IPS-18a (cell line): ENCODE data around the gene OR10H5.
"Not testable (repeated sequence)": the region's sequence is repeated elsewhere in the genome, so short reads cannot be mapped to it uniquely, and the experiment has no call there.

ENCODE experiments used
- H3K27ac ChIP-seq: one replicate; pipeline ENCODE4 v1.5.1; 2013; ENCODE audit warnings: low read length
- H3K27me3 ChIP-seq: one replicate; pipeline ENCODE4 v1.6.1; 2013; ENCODE audit warnings: mild to moderate bottlenecking, low read length; ENCODE audit not compliant: control insufficient read depth, insufficient read depth
- H3K36me3 ChIP-seq: one replicate; pipeline ENCODE4 v1.6.1; 2013; ENCODE audit warnings: low read depth, low read length; ENCODE audit not compliant: control insufficient read depth
- H3K4me1 ChIP-seq: one replicate; pipeline ENCODE4 v1.6.1; 2013; ENCODE audit warnings: low read depth, low read length; ENCODE audit not compliant: control insufficient read depth
- H3K4me3 ChIP-seq: one replicate; pipeline ENCODE4 v1.5.1; 2013; ENCODE audit warnings: low read length
- H3K9ac ChIP-seq: one replicate; pipeline ENCODE4 v1.6.1; 2013; ENCODE audit warnings: mild to moderate bottlenecking, low read length, moderate library complexity
- H3K9me3 ChIP-seq: one replicate; pipeline ENCODE4 v1.6.1; 2013; ENCODE audit warnings: low read depth, low read length; ENCODE audit not compliant: control insufficient read depth

The OR10H5 gene

DNA sequence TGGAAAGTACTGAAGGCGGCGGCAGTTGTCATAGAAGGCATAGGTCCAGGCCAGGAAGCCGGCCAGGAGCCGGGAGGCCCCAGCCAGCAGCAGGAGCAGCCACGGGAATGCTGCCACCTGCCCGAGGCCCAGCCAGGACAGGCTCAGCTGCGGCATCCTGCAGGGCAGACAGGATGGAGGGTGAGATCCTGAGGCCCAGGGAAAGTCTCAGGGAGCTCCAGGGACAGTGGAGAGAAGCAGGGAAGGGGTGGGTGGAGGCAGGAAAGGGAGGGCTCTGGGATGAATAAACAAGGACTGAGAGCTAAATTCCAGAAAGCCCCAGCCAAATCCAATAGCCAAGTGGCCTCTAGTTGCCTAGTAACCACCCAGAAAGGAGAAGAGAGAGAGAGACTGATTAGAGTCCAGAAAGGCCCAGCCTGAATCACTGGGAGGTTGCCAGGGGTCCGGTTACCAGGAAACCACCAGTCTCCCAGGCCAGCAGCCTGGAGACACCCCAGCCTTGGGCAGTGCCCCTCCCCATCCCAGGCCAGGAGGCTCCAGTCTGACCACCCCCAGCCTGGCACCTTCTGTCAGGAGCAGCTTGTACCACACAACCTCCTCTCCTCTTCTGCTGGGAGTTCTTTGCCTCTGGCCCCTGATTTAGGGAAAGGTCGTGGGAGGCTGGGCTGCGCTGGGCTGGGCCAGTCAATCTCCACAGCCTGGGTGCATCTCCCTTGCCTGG, 7.5 kb upstream of the OR10H5 start:
- Histone ChIP-seq H3K4me1 (no peaks in the 10 kb centered on the region), H3K9ac (no peak overlapping the region), H3K4me3 (no peak overlapping the region), H3K36me3 (no peaks in the 10 kb centered on the region), H3K27me3 (no peaks in the 10 kb centered on the region), H3K9me3 (peaks cover 49% of the 10 kb centered on the region), H3K27ac (no peak overlapping the region)

DNA sequence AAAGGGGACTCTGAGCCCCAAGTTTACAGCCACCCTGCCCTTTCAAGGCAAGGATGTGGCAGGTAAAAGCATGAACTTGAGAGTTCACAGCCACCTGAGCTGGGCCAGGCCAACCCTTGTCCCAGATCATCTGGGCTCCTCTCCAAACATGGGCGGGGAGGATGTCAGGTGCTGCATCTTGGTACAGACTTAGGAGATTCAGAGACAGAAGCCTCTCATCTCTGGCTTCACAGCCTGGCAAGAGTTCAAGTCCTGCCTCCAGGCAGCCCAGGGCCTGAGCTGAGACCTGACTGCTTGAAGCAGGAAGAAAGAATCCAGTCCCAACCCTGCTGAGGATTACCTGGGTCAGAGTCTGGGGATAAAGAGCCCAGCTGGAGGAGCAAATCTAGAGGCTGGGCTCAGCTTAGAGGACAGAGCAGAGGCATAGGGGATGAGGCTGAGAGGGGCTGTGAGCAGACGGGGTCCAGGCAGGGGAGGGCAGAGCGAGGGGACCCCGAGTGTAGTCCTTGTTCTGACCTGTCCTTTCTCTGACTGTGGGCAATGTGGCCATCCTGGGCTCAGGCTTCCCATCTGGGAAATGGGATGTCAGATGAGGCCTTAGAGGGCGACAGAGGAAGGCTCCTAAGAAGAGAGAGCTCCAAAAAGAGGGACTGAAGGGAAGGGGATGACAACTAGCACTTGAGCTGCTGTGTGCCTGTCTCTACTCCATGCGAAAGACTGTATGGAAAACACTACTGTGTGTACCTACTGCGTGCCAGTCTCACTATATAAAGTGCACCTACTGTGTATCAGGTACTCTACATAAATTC, 6.6 kb upstream of the OR10H5 start:
- peaks cover 40% of the 10 kb centered on the region for H3K9me3 ChIP-seq
- no peaks in the 10 kb centered on the region for H3K36me3 ChIP-seq
- H3K27me3 ChIP-seq: no peaks in the 10 kb centered on the region
- no peaks in the 10 kb centered on the region for H3K4me1 ChIP-seq
- no peak overlapping the region for H3K27ac ChIP-seq
- H3K9ac ChIP-seq: no peak overlapping the region
- H3K4me3 ChIP-seq: no peak overlapping the region

DNA sequence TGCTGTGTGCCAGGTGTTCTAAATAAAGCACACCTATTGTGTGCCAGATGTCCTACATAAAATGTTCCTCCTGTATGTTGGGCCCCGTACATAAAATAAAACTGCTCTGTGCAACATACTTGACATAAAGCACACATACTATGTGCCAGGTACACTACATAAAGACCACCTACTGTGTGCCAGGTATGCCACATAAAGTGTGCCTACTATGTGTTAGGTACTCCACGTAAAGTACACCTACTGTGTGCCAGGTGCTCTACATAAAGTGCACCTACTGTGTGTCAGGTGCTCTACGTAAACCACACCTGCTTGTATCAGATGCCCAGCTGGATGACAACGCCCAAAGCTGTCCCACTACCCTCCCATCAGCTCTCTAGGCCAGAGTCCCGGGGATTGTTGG, 5.8 kb upstream of the OR10H5 start:
- Histone ChIP-seq H3K9ac (no peak overlapping the region), H3K36me3 (no peaks in the 10 kb centered on the region), H3K4me1 (no peaks in the 10 kb centered on the region), H3K27ac (no peak overlapping the region), H3K9me3 (peaks cover 34% of the 10 kb centered on the region), H3K27me3 (no peaks in the 10 kb centered on the region), H3K4me3 (no peak overlapping the region)

DNA sequence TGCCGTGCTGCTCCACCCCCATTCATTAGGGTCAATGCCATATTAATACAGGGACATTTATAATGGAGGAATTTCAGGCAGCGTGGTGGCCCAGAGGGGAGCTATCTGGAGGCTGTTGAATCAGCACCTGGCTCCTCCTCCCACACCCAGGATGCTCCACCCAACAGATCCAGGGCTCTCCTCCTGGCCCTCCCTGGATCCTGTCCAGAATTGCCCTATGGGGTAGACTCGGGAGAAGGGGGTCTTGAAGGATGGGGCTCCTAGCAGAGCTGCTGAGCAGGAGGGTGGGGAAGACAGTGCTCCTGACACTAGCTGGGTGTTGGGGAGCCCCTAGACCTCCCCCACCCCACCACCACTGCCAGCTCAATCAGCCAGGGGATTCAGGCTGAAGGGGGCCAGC, 5.2 kb upstream of the OR10H5 start:
- Histone ChIP-seq H3K9ac (no peak overlapping the region), H3K9me3 (peaks cover 34% of the 10 kb centered on the region), H3K4me1 (no peaks in the 10 kb centered on the region), H3K4me3 (no peak overlapping the region), H3K27ac (no peak overlapping the region), H3K27me3 (no peaks in the 10 kb centered on the region), H3K36me3 (no peaks in the 10 kb centered on the region)

DNA sequence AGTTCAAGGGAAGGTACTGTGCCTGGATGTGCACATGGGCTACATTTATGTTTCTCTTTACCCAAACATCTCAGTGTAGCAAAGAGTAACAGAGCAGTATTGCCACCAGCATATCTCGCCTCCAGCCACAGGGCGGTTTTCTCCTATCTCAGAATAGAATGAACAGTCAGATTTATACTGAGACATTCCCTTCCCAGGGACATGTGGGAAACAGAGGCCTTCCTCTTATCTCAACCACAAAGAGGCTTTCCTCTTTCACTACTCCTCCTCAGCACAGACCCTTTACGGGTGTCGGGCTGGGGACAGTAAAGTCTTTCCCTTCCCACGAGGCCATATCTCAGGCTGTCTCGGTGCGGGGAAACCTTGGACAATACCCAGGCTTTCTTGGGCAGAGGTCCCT, 4.6 kb upstream of the OR10H5 start:
- not testable (repeated sequence) for H3K27me3 ChIP-seq, H3K36me3 ChIP-seq, H3K27ac ChIP-seq, H3K4me1 ChIP-seq, H3K9ac ChIP-seq, H3K4me3 ChIP-seq
- H3K9me3 ChIP-seq: peaks cover 34% of the 10 kb centered on the region

DNA sequence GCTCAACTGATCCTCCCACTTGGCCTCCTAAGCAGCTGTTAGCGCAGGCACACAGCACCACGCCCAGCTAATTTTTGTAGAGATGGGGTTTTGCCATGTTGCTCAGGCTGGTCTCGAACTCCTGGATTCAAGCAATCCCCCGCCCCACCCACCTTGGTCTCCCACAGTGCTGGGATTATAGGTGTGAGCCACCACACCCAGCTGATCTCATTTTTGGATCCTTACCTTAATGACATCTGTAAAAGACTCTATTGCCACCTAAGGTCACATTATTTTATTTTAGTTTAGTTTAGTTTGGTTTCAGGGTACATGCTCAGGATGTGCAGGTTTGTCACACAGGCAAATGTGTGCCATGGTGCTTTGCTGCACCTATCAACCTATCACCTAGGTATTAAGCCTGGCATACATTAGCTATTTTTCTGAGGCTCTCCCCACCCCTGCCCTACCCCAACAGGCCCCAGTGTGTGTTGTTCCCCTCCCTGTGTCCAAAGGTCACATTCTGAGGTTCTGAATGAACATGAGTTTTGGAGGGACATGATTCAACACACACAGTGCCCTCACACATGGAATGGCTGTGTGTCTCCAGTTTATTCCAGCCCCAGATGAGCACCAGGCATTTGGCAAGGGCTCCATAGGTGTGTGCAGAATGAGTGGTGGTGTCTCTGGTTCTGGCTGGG, 1.3 kb downstream of the OR10H5 start:
- Histone ChIP-seq H3K4me3 (no peak overlapping the region), H3K9me3 (peaks cover 50% of the 10 kb centered on the region), H3K4me1 (no peaks in the 10 kb centered on the region), H3K27me3 (no peaks in the 10 kb centered on the region), H3K27ac (no peak overlapping the region), H3K9ac (no peak overlapping the region), H3K36me3 (no peaks in the 10 kb centered on the region)

DNA sequence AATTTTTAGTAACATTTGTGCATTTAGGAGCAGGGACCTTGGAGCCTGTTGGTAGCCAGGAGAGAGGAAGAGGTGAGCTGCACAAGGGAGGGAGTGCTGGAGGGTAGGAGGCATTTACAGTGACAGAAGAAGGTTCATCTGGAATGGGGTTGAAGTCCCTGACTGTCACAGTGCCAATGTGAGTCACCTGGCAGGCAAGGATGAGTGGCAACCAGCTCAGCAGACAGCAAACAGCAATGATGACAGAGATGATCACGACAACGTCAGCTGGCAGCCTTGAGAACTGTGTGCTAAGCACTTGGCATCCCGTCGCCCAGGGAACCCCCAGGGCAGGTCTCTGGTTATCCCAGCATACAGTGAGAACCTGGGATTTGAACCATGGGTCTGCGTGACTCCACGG, 2.6 kb downstream of the OR10H5 start:
- Histone ChIP-seq H3K36me3 (no peaks in the 10 kb centered on the region), H3K9me3 (peaks cover 49% of the 10 kb centered on the region), H3K9ac (no peak overlapping the region), H3K27me3 (no peaks in the 10 kb centered on the region), H3K4me3 (no peak overlapping the region), H3K4me1 (no peaks in the 10 kb centered on the region), H3K27ac (no peak overlapping the region)

DNA sequence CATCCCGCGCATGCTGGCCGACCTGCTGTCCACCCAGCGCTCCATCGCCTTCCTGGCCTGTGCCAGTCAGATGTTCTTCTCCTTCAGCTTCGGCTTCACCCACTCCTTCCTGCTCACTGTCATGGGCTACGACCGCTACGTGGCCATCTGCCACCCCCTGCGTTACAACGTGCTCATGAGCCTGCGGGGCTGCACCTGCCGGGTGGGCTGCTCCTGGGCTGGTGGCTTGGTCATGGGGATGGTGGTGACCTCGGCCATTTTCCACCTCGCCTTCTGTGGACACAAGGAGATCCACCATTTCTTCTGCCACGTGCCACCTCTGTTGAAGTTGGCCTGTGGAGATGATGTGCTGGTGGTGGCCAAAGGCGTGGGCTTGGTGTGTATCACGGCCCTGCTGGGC, 6.8 kb downstream of the OR10H5 start:
- not testable (repeated sequence) for H3K4me1 ChIP-seq, H3K27ac ChIP-seq, H3K27me3 ChIP-seq, H3K9ac ChIP-seq, H3K4me3 ChIP-seq, H3K36me3 ChIP-seq
- H3K9me3 ChIP-seq: peaks cover 63% of the 10 kb centered on the region

DNA sequence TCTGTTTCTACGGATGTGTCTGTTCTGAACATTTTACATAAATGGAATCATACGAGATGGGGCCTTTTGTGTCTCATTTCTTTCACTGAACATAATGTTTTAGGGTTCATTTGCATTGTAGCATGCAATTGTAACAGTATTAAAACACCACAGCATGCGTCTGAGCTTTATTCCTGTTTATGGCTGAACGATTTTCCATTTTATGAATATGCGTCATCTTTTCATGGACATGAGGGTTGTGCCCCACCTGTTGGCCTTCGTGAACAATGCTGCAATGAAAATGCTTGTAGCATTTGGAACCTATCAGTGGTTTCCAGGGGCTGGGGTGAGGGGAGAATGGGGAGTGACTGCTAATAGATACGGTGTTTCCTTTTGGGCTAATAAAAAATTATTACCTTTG, 22.9 kb downstream of the OR10H5 start:
- H3K27ac ChIP-seq: no peak overlapping the region
- H3K9ac ChIP-seq: no peak overlapping the region
- no peaks in the 10 kb centered on the region for H3K27me3 ChIP-seq
- H3K4me3 ChIP-seq: no peak overlapping the region
- no peaks in the 10 kb centered on the region for H3K4me1 ChIP-seq
- H3K9me3 ChIP-seq: peaks cover 40% of the 10 kb centered on the region
- H3K36me3 ChIP-seq: no peaks in the 10 kb centered on the region

DNA sequence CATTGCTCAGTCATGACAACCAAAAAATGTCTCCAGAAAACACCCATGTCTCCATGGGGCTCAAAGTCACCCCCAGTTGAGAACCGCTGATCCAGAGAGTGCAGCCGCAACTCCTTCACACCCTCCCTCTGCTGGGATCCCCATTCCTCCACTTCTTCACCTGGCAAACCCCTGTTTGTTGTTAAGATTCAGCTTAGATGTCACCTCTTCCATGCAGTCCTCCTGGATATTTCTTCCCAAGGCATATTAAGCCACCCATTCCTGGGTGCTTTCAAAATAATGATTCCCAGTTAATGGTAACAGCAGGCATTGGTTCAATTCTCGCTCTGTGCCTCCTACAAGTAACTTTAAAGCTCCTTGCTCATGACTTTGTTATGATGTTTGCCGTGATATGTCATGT, 24.0 kb downstream of the OR10H5 start:
- H3K36me3 ChIP-seq: no peaks in the 10 kb centered on the region
- no peaks in the 10 kb centered on the region for H3K4me1 ChIP-seq
- H3K4me3 ChIP-seq: no peak overlapping the region
- no peak overlapping the region for H3K9ac ChIP-seq
- no peak overlapping the region for H3K27ac ChIP-seq
- H3K27me3 ChIP-seq: no peaks in the 10 kb centered on the region
- peaks cover 44% of the 10 kb centered on the region for H3K9me3 ChIP-seq

DNA sequence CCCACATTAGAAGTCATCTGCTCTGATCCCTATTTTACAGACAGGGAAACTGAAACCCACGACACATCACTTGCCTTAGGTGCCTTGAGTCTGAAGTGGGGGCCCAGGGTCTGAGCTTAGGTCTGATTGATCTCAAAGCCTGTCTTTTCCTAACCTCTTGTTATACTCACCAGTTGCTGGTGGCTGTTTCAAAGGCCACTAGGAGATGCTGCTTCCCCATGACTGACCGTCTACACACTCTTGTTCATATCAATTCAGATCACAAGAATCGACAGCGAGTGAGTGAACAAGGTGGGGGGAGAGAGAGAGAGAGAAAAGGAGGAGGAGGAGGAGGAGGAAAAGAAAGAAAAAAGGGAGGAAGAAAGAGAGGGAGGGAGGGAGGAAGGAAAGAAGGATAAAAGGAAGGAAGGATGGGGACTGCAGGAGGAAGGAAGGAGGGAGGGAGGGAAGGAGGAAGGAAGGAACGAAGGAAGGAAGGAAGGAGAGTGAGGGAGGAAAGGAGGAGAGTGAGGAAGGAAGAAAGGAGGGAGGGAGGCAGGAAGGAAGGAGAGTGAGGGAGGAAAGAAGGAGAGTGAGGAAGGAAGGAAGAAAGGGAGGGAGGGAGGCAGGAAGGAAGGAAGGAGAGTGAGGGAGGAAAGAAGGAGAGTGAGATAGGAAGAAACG, 24.7 kb downstream of the OR10H5 start:
- no peak overlapping the region for H3K4me3 ChIP-seq
- no peaks in the 10 kb centered on the region for H3K36me3 ChIP-seq
- H3K27ac ChIP-seq: no peak overlapping the region
- peaks cover 47% of the 10 kb centered on the region for H3K9me3 ChIP-seq
- no peaks in the 10 kb centered on the region for H3K4me1 ChIP-seq
- H3K27me3 ChIP-seq: no peaks in the 10 kb centered on the region
- no peak overlapping the region for H3K9ac ChIP-seq
